HUES64 (cell line): ENCODE results near the gene C6orf62.
"Not testable (repeated sequence)": the region's sequence is repeated elsewhere in the genome, so short reads cannot be mapped to it uniquely, and the experiment has no call there.

ENCODE experiments used
- H3K27ac ChIP-seq: 2 replicates; pipeline ENCODE4 v1.7.0; 2013; ENCODE audit warnings: low read depth, low read length, inconsistent platforms
- H3K27me3 ChIP-seq: 2 replicates; pipeline ENCODE4 v1.6.1; 2013; ENCODE audit warnings: mild to moderate bottlenecking, low read length; ENCODE audit not compliant: insufficient read depth
- H3K36me3 ChIP-seq: 2 replicates; pipeline ENCODE4 v1.6.1; 2013; ENCODE audit warnings: mild to moderate bottlenecking, low read length; ENCODE audit not compliant: insufficient read depth
- H3K4me1 ChIP-seq: 2 replicates; pipeline ENCODE4 v1.6.1; 2013; ENCODE audit warnings: mild to moderate bottlenecking, low read length, moderate library complexity; ENCODE audit not compliant: insufficient read depth
- H3K4me3 ChIP-seq: 2 replicates; pipeline ENCODE4 v1.5.1; 2013; ENCODE audit warnings: mild to moderate bottlenecking, low read length, moderate library complexity
- H3K9ac ChIP-seq: 2 replicates; pipeline ENCODE4 v1.6.1; 2013; ENCODE audit warnings: mild to moderate bottlenecking, low read depth, low read length
- H3K9me3 ChIP-seq: 2 replicates; pipeline ENCODE4 v1.6.1; 2013; ENCODE audit warnings: low read depth, low read length; ENCODE audit not compliant: insufficient read depth
- WGBS: fragments of 150-250, 120-280 bp; methylation state at CpG from one replicate; pipeline ENCODE4 v1.1.7; 2013; ENCODE audit warnings: missing lambda C conversion rate; 5-methylcytosine and 5-hydroxymethylcytosine counted together

C6orf62 gene

GRCh38 chr6:24680582-24680981, 38.4 kb downstream of the C6orf62 start:
- 96% methylated on average over 7 of the region's 7 CpGs for WGBS
- Histone ChIP-seq H3K27me3 (no peaks in the 10 kb centered on the region), H3K36me3 (no peaks in the 10 kb centered on the region), H3K9me3 (no peaks in the 10 kb centered on the region), H3K9ac (no peak overlapping the region), H3K4me1 (peaks cover 13% of the 10 kb centered on the region), H3K4me3 (no peak overlapping the region), H3K27ac (no peak overlapping the region)

GRCh38 chr6:24678792-24679352, 40.1 kb downstream of the C6orf62 start:
- H3K4me1 ChIP-seq, H3K36me3 ChIP-seq, H3K4me3 ChIP-seq, H3K27ac ChIP-seq, H3K27me3 ChIP-seq, H3K9ac ChIP-seq, H3K9me3 ChIP-seq: not testable (repeated sequence)
- WGBS, result 95% methylated on average over 10 of the region's 11 CpGs

GRCh38 chr6:24673625-24674024, 45.3 kb downstream of the C6orf62 start:
- Histone ChIP-seq H3K4me1 (no peaks in the 10 kb centered on the region), H3K9me3 (peaks cover 46% of the 10 kb centered on the region), H3K27me3 (no peaks in the 10 kb centered on the region), H3K36me3 (peaks cover 29% of the 10 kb centered on the region), H3K9ac (no peak overlapping the region), H3K27ac (no peak overlapping the region), H3K4me3 (no peak overlapping the region)
- no CpG with 5 or more reads among the region's 2 CpGs for WGBS

- no peak overlapping the region for H3K9ac ChIP-seq
- no peak overlapping the region for H3K27ac ChIP-seq
- WGBS, result 83% methylated on average over 5 of the region's 6 CpGs
- H3K4me3 ChIP-seq, result no peak overlapping the region
- no peaks in the 10 kb centered on the region for H3K27me3 ChIP-seq
- no peaks in the 10 kb centered on the region for H3K4me1 ChIP-seq
- H3K9me3 ChIP-seq, result peaks cover 46% of the 10 kb centered on the region
- H3K36me3 ChIP-seq, result peaks cover 29% of the 10 kb centered on the region
These were observed 46.3 kb downstream of the C6orf62 start for GRCh38 chr6:24672620-24673182.

- H3K9me3 ChIP-seq, result peaks cover 46% of the 10 kb centered on the region
- H3K9ac ChIP-seq, result not testable (repeated sequence)
These were observed 47.9 kb downstream of the C6orf62 start for GRCh38 chr6:24671077-24671476.

GRCh38 chr6:24670492-24670891, 48.5 kb downstream of the C6orf62 start:
- peaks cover 46% of the 10 kb centered on the region for H3K9me3 ChIP-seq
- not testable (repeated sequence) for H3K4me3 ChIP-seq, H3K4me1 ChIP-seq, H3K9ac ChIP-seq, H3K27ac ChIP-seq, H3K27me3 ChIP-seq
- H3K36me3 ChIP-seq, result peaks cover 29% of the 10 kb centered on the region

More at GRCh38 chr6:24671077-24671476, 47.9 kb downstream of the C6orf62 start:
- not testable (repeated sequence) for H3K27me3 ChIP-seq, H3K4me3 ChIP-seq, H3K27ac ChIP-seq, H3K4me1 ChIP-seq
- 96% methylated on average over 2 of the region's 4 CpGs for WGBS
- peaks cover 29% of the 10 kb centered on the region for H3K36me3 ChIP-seq

- WGBS, result 94% methylated on average over 9 of the region's 9 CpGs
- H3K9me3 ChIP-seq, result peaks cover 41% of the 10 kb centered on the region
- H3K36me3 ChIP-seq, result peaks cover 36% of the 10 kb centered on the region
- no peak overlapping the region for H3K4me3 ChIP-seq
- no peak overlapping the region for H3K27ac ChIP-seq
- H3K9ac ChIP-seq, result no peak overlapping the region
- peaks cover 7% of the 10 kb centered on the region; the same call in 1 of the 2 replicates for H3K4me1 ChIP-seq
- no peaks in the 10 kb centered on the region for H3K27me3 ChIP-seq
These were observed 50.0 kb downstream of the C6orf62 start for GRCh38 chr6:24668997-24669361.

GRCh38 chr6:24668066-24668996, 50.6 kb downstream of the C6orf62 start:
- Histone ChIP-seq H3K4me3 (peak overlapping the region; percentile 99), H3K9me3 (peaks cover 34% of the 10 kb centered on the region), H3K36me3 (peaks cover 40% of the 10 kb centered on the region)
- not testable (repeated sequence) for H3K9ac ChIP-seq, H3K27me3 ChIP-seq, H3K4me1 ChIP-seq, H3K27ac ChIP-seq
- 95% methylated on average over 17 of the region's 18 CpGs for WGBS

- H3K4me3 ChIP-seq, result peak overlapping the region; percentile 99
- 35% methylated on average over 8 of the region's 9 CpGs for WGBS
- peaks cover 7% of the 10 kb centered on the region; the same call in 1 of the 2 replicates for H3K4me1 ChIP-seq
- no peaks in the 10 kb centered on the region for H3K27me3 ChIP-seq
- H3K27ac ChIP-seq, result peak overlapping the region; percentile 94
- H3K9me3 ChIP-seq, result peaks cover 26% of the 10 kb centered on the region
- H3K36me3 ChIP-seq, result peaks cover 49% of the 10 kb centered on the region
- peak overlapping the region; percentile 96 for H3K9ac ChIP-seq
These were observed 51.6 kb downstream of the C6orf62 start for GRCh38 chr6:24667378-24667803.

- Histone ChIP-seq H3K27me3 (no peaks in the 10 kb centered on the region), H3K27ac (peak within 1 kb of the TSS; percentile 94), H3K36me3 (peaks cover 53% of the 10 kb centered on the region), H3K4me3 (peak within 1 kb of the TSS; percentile 99), H3K9me3 (peaks cover 22% of the 10 kb centered on the region), H3K4me1 (peaks cover 7% of the 10 kb centered on the region; the same call in 1 of the 2 replicates), H3K9ac (peak within 1 kb of the TSS; percentile 96)
- WGBS, result under 1% methylated on average over 62 of the region's 62 CpGs
These were observed 52.1 kb downstream of the C6orf62 start, which contains the start of the genes ACOT13 and TDP2 for GRCh38 chr6:24666641-24667377. Gene ACOT13, plus strand, starts transcription at chr6:24667077. Its CDS starts 187 bp downstream, at chr6:24667264. Gene TDP2, minus strand, starts transcription at chr6:24666899. Its CDS starts 37 bp downstream, at chr6:24666862.
